Mammary epithelial cell (primary cell): ENCODE measurements around the gene MEIKIN.

ENCODE experiments used
- CTCF ChIP-seq, 2 donors: IDR thresholded peaks in 1 of 2; conservative IDR thresholded peaks in 1 of 2; 2 replicates each; pipeline ENCODE4 v1.5.1; 2011 to 2012; ENCODE audit warnings: inconsistent platforms in 2 of 2, low read length in 2 of 2, mild to moderate bottlenecking in 2 of 2, control low read depth in 1 of 2, low read depth in 1 of 2; ENCODE audit not compliant: insufficient read depth in 1 of 2; ENCODE audit errors: extremely low read depth in 1 of 2
- EZH2 ChIP-seq: IDR thresholded peaks from 2 replicates; pipeline ENCODE4 v1.6.1; 2012; ENCODE audit warnings: low read length, inconsistent platforms, borderline replicate concordance

- TF ChIP-seq CTCF (conservative IDR thresholded peaks at IDR 0.05 in 1 of 2, IDR thresholded peaks at IDR 0.05 in 1 of 2; ENCODE audit: extremely low read depth in 1 of 2, insufficient read depth in 1 of 2, low read depth in 1 of 2, low read length in 2 of 2), result no peak
- no peak for TF ChIP-seq EZH2
Observed at GRCh38 chr5:131790550-131790949, 154.9 kb downstream of the MEIKIN start.
